BLaER1 treated with 17β-estradiol and CSF1 and Interleukin-3, amounts not matched to agents 10 nM and 100 nM (cell line): ENCODE data around the gene TMEM269.

Experiments
- H3K27ac ChIP-seq, 11 experiments: shearing (Covaris generic); formaldehyde crosslinking; 2 replicates each; pipeline ENCODE4 v1.8.1; 2022
- H3K27me3 ChIP-seq, 11 experiments: shearing (Covaris generic); formaldehyde crosslinking; 2 replicates each; pipeline ENCODE4 v1.8.1; 2022
- H3K36me3 ChIP-seq, 11 experiments: shearing (Covaris generic); formaldehyde crosslinking; 2 replicates each; pipeline ENCODE4 v1.8.1; 2022
- H3K4me1 ChIP-seq, 10 experiments: shearing (Covaris generic); formaldehyde crosslinking; 2 replicates each; pipeline ENCODE4 v1.8.1; 2022
- H3K4me2 ChIP-seq, 11 experiments: shearing (Covaris generic); formaldehyde crosslinking; 2 replicates each; pipeline ENCODE4 v1.8.1; 2022
- H3K4me3 ChIP-seq, 10 experiments: shearing (Covaris generic); formaldehyde crosslinking; 2 replicates each; pipeline ENCODE4 v1.8.1; 2022
- H3K9ac ChIP-seq, 11 experiments: shearing (Covaris generic); formaldehyde crosslinking; 2 replicates each; pipeline ENCODE4 v1.8.1; 2022
- H3K9me3 ChIP-seq, 11 experiments: shearing (Covaris generic); formaldehyde crosslinking; replicated peaks in 1 of 11; 2 replicates each; pipeline ENCODE4 v1.8.1; 2022
- H4K20me1 ChIP-seq, 11 experiments: shearing (Covaris generic); formaldehyde crosslinking; 2 replicates each; pipeline ENCODE4 v1.8.1; 2022
- Cebpa-rat ChIP-seq, 11 experiments: shearing (Covaris generic); IDR thresholded peaks; 2 replicates each; pipeline ENCODE4 v1.8.1; 2022

Gene TMEM269

GRCh38 chr1:42774928-42775526, 9.8 kb upstream of the TMEM269 start:
- no peak overlapping the region for H3K9ac ChIP-seq
- peaks cover 0 to 8% (median 0%) of the 10 kb centered on the region in 10 experiments; a peak in 2 of 20 replicates for H3K4me1 ChIP-seq
- TF ChIP-seq Cebpa-rat (IDR thresholded peaks at IDR 0.05): no peak
- H3K27ac ChIP-seq: no peak overlapping the region
- H3K4me2 ChIP-seq: no peak overlapping the region
- H3K27me3 ChIP-seq: no peaks in the 10 kb centered on the region
- no peak overlapping the region for H3K4me3 ChIP-seq
- no peaks in the 10 kb centered on the region for H3K9me3 ChIP-seq
- H4K20me1 ChIP-seq: peaks cover 0 to 49% (median 19%) of the 10 kb centered on the region in 11 experiments; a peak in 12 of 22 replicates
- H3K36me3 ChIP-seq: peaks cover 58 to 96% (median 85%) of the 10 kb centered on the region in 11 experiments

- H4K20me1 ChIP-seq: peaks cover 0 to 41% (median 19%) of the 10 kb centered on the region in 11 experiments; a peak in 12 of 22 replicates
- H3K9ac ChIP-seq: no peak overlapping the region
- H3K36me3 ChIP-seq: peaks cover 54 to 99% (median 89%) of the 10 kb centered on the region in 11 experiments
- H3K27me3 ChIP-seq: no peaks in the 10 kb centered on the region
- H3K9me3 ChIP-seq: no peaks in the 10 kb centered on the region
- H3K27ac ChIP-seq: no peak overlapping the region
- no peak overlapping the region for H3K4me3 ChIP-seq
- peaks cover 0 to 15% (median 0%) of the 10 kb centered on the region in 10 experiments; a peak in 3 of 20 replicates for H3K4me1 ChIP-seq
- H3K4me2 ChIP-seq: no peak overlapping the region
- no peak for TF ChIP-seq Cebpa-rat (IDR thresholded peaks at IDR 0.05)
These were observed 8.3 kb upstream of the TMEM269 start for GRCh38 chr1:42776502-42776901.

GRCh38 chr1:42777852-42778251, 6.9 kb upstream of the TMEM269 start:
- H3K9me3 ChIP-seq: no peaks in the 10 kb centered on the region
- H3K4me1 ChIP-seq: peaks cover 0 to 22% (median 2%) of the 10 kb centered on the region in 10 experiments; a peak in 6 of 20 replicates
- no peak for TF ChIP-seq Cebpa-rat (IDR thresholded peaks at IDR 0.05)
- H3K36me3 ChIP-seq: peaks cover 59 to 100% (median 90%) of the 10 kb centered on the region in 11 experiments
- no peak overlapping the region for H3K9ac ChIP-seq
- no peak overlapping the region for H3K27ac ChIP-seq
- no peaks in the 10 kb centered on the region for H3K27me3 ChIP-seq
- no peak overlapping the region for H3K4me2 ChIP-seq
- H3K4me3 ChIP-seq: no peak overlapping the region
- peaks cover 0 to 27% (median 16%) of the 10 kb centered on the region in 11 experiments; a peak in 12 of 22 replicates for H4K20me1 ChIP-seq

GRCh38 chr1:42779725-42780124, 5.1 kb upstream of the TMEM269 start:
- Histone ChIP-seq H3K36me3 (peaks cover 51 to 90% (median 80%) of the 10 kb centered on the region in 11 experiments), H3K9me3 (no peaks in the 10 kb centered on the region), H3K27me3 (peaks cover 0 to 6% (median 0%) of the 10 kb centered on the region in 11 experiments; a peak in 4 of 22 replicates), H4K20me1 (peaks cover 0 to 28% (median 8%) of the 10 kb centered on the region in 11 experiments; a peak in 10 of 22 replicates), H3K9ac (no peak overlapping the region), H3K4me1 (peaks cover 3 to 26% (median 7%) of the 10 kb centered on the region in 10 experiments; a peak in 19 of 20 replicates), H3K27ac (no peak overlapping the region), H3K4me2 (no peak overlapping the region), H3K4me3 (no peak overlapping the region)
- TF ChIP-seq Cebpa-rat (IDR thresholded peaks at IDR 0.05): no peak

- H3K4me1 ChIP-seq: peaks cover 7 to 31% (median 11%) of the 10 kb centered on the region in 10 experiments
- peaks cover 0 to 11% (median 0%) of the 10 kb centered on the region in 11 experiments; a peak in 4 of 22 replicates for H3K27me3 ChIP-seq
- no peak overlapping the region for H3K27ac ChIP-seq
- H4K20me1 ChIP-seq: peaks cover 0 to 31% (median 8%) of the 10 kb centered on the region in 11 experiments; a peak in 9 of 22 replicates
- no peak overlapping the region for H3K4me2 ChIP-seq
- H3K36me3 ChIP-seq: peaks cover 46 to 86% (median 75%) of the 10 kb centered on the region in 11 experiments
- no peak for TF ChIP-seq Cebpa-rat (IDR thresholded peaks at IDR 0.05)
- no peak overlapping the region for H3K4me3 ChIP-seq
- no peak overlapping the region for H3K9ac ChIP-seq
- no peaks in the 10 kb centered on the region for H3K9me3 ChIP-seq
These were observed 4.6 kb upstream of the TMEM269 start for GRCh38 chr1:42780176-42780575.

- Histone ChIP-seq H3K9me3 (no peaks in the 10 kb centered on the region), H3K27me3 (peaks cover 0 to 11% (median 0%) of the 10 kb centered on the region in 11 experiments; a peak in 4 of 22 replicates), H3K4me2 (peak overlapping the region in 2 of 11 experiments; percentile 22 to 37; a peak in 2 of 22 replicates), H4K20me1 (peaks cover 0 to 14% (median 0%) of the 10 kb centered on the region in 11 experiments; a peak in 6 of 22 replicates), H3K27ac (no peak overlapping the region), H3K36me3 (peaks cover 18 to 56% (median 46%) of the 10 kb centered on the region in 11 experiments), H3K4me1 (peaks cover 13 to 39% (median 20%) of the 10 kb centered on the region in 10 experiments), H3K9ac (no peak overlapping the region), H3K4me3 (no peak overlapping the region)
- TF ChIP-seq Cebpa-rat (IDR thresholded peaks at IDR 0.05): no peak
These were observed 1.7 kb upstream of the TMEM269 start for GRCh38 chr1:42783092-42783491.

- H3K9me3 ChIP-seq: no peaks in the 10 kb centered on the region
- peaks cover 11 to 44% (median 35%) of the 10 kb centered on the region in 11 experiments for H3K36me3 ChIP-seq
- no peak overlapping the region for H3K9ac ChIP-seq
- H3K27me3 ChIP-seq: peaks cover 0 to 11% (median 0%) of the 10 kb centered on the region in 11 experiments; a peak in 4 of 22 replicates
- peak overlapping the region in 1 of 10 experiments; percentile 32; a peak in 2 of 20 replicates for H3K4me3 ChIP-seq
- H3K4me2 ChIP-seq: peak overlapping the region; percentile 66 to 83 (median 73); a peak in 20 of 22 replicates
- TF ChIP-seq Cebpa-rat (IDR thresholded peaks at IDR 0.05): no peak
- H4K20me1 ChIP-seq: peaks cover 0 to 14% (median 0%) of the 10 kb centered on the region in 11 experiments; a peak in 3 of 22 replicates
- 0 out of 22 replicates have a peak overlapping the region, but pooled peaks of 1 of the 11 experiments have one; percentile 11 for H3K27ac ChIP-seq
- peaks cover 13 to 36% (median 20%) of the 10 kb centered on the region in 10 experiments for H3K4me1 ChIP-seq
These were observed 245 bp upstream of the TMEM269 start for GRCh38 chr1:42784547-42784945.

- Histone ChIP-seq H3K36me3 (peaks cover 4 to 30% (median 20%) of the 10 kb centered on the region in 11 experiments; a peak in 20 of 22 replicates), H3K4me2 (peak overlapping the region in 5 of 11 experiments; percentile 66 to 82 (median 71); a peak in 5 of 22 replicates), H3K27ac (no peak overlapping the region), H3K4me3 (no peak overlapping the region), H3K9ac (no peak overlapping the region), H3K4me1 (peaks cover 13 to 30% (median 20%) of the 10 kb centered on the region in 10 experiments), H3K27me3 (peaks cover 0 to 11% (median 0%) of the 10 kb centered on the region in 11 experiments; a peak in 4 of 22 replicates), H3K9me3 (no peaks in the 10 kb centered on the region), H4K20me1 (peaks cover 0 to 12% (median 0%) of the 10 kb centered on the region in 11 experiments; a peak in 2 of 22 replicates)
- no peak for TF ChIP-seq Cebpa-rat (IDR thresholded peaks at IDR 0.05)
These were observed 1.3 kb downstream of the TMEM269 start for GRCh38 chr1:42786097-42786496.

GRCh38 chr1:42788021-42788420, 3.2 kb downstream of the TMEM269 start:
- Histone ChIP-seq H3K27ac (no peak overlapping the region), H3K27me3 (peaks cover 0 to 11% (median 0%) of the 10 kb centered on the region in 11 experiments; a peak in 4 of 22 replicates), H3K4me2 (no peak overlapping the region), H3K4me3 (no peak overlapping the region), H3K9ac (no peak overlapping the region), H3K4me1 (peaks cover 13 to 21% (median 15%) of the 10 kb centered on the region in 10 experiments; a peak in 19 of 20 replicates), H4K20me1 (peaks cover 0 to 12% (median 0%) of the 10 kb centered on the region in 11 experiments; a peak in 2 of 22 replicates), H3K9me3 (no peaks in the 10 kb centered on the region), H3K36me3 (peaks cover 0 to 11% (median 6%) of the 10 kb centered on the region in 11 experiments; a peak in 14 of 22 replicates)
- TF ChIP-seq Cebpa-rat (IDR thresholded peaks at IDR 0.05): no peak
